ENCODE data around the gene ARHGAP15.

- TF ChIP-seq CTCF (conservative IDR thresholded peaks at IDR 0.05; ENCODE audit: low read depth in 2 of 2) (no peak), EZH2 (IDR thresholded peaks at IDR 0.05; ENCODE audit: low read depth, unreplicated experiment) (no peak), NANOG (IDR thresholded peaks at IDR 0.05; ENCODE audit: borderline replicate concordance) (no peak), CREB1 (CRISPR knock-in tag; IDR thresholded peaks at IDR 0.05; ENCODE audit: low read depth) (no peak)
Observed at GRCh38 chr2:143146815-143147530, 17.8 kb downstream of the ARHGAP15 start.

Data from GM23338 (cell line).